ENCODE results near the gene DACH2. TPM values are rescaled to one million over a fixed set of nuclear protein-coding genes. Genes with fewer than 3 reads are reported as not detected.
A peak's percentile ranks its signal among the peaks of the same experiment; 100 is the strongest.

DACH2 gene
- polyA plus RNA-seq (2013, experiment 1 of 2) = 0.76 TPM
- polyA plus RNA-seq (2013, experiment 2 of 2) = 0.66 TPM

DNA sequence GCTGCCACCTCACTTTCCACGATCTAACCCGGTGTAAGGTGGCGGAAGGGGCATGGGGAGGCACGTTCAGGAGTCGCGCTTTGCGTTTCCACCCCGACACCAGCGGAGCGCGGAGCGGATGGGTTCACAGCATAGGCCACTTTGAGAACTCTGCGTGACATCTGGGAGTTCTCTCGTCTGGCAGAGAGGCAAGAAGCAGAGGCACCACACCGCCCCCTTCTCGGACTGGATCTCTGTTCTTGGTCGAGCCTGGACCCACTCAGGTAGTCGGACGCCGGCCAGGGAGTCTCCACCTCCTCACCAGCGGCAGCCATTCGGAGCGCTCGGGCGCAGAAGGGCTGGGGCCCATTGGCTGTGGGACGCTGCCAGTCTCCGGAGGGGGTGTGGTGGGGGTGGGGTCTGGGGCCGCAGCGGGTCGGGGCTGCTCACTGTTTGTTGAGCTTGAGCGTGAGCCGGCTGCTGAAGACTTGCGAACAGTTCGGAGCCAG is at the start of gene DACH2:
DACH2 (plus strand) TSS at position 428 of the 488 bp plus-strand sequence.
- Histone ChIP-seq H4K5ac (ENCODE audit: low read length) (no peak within 1 kb of the TSS), H3K56ac (ENCODE audit: low read length) (peak within 1 kb of the TSS; percentile 73), H2BK5ac (ENCODE audit: low read length) (no peak within 1 kb of the TSS), H4K8ac (ENCODE audit: low read depth, low read length) (no peak within 1 kb of the TSS), H3K27me3 (ENCODE audit: insufficient read depth, low read length, poor library complexity) (no peaks in the 10 kb centered on the region), H3K4me2 (ENCODE audit: low read length) (peak within 1 kb of the TSS; percentile 81), H2BK120ac (ENCODE audit: low read depth, low read length) (no peak within 1 kb of the TSS), H2BK15ac (replicated peaks; ENCODE audit: low read depth) (no peak within 1 kb of the TSS), H3K18ac (ENCODE audit: low read length) (no peak within 1 kb of the TSS), H2AK5ac (ENCODE audit: low read length) (no peak within 1 kb of the TSS), H3K79me2 (ENCODE audit: control insufficient read depth, insufficient read depth, low read length) (no peaks in the 10 kb centered on the region), H3K23ac (ENCODE audit: low read length) (no peak within 1 kb of the TSS), H3K4ac (ENCODE audit: low read depth, low read length) (no peak within 1 kb of the TSS), H3K36me3 (ENCODE audit: control insufficient read depth, insufficient read depth, low read length) (no peaks in the 10 kb centered on the region), H3K4me3 (ENCODE audit: low read length) (peak within 1 kb of the TSS; percentile 52), H3K27ac (ENCODE audit: low read depth, low read length) (no peak within 1 kb of the TSS), H3K9ac (ENCODE audit: low read length) (peak within 1 kb of the TSS; percentile 61), H3K79me1 (ENCODE audit: low read length) (no peaks in the 10 kb centered on the region), H3K4me1 (ENCODE audit: control insufficient read depth, low read depth, low read length) (no peaks in the 10 kb centered on the region)
- no CpG with 5 or more reads among the region's 34 CpGs for WGBS (ENCODE audit: extremely low coverage, insufficient coverage, low lambda C conversion rate)
- DNase-seq = peak; percentile 92

- Histone ChIP-seq H2BK5ac (ENCODE audit: low read length) (no peak overlapping the region), H3K27ac (ENCODE audit: low read depth, low read length) (no peak overlapping the region), H2AK5ac (ENCODE audit: low read length) (no peak overlapping the region), H3K4ac (ENCODE audit: low read depth, low read length) (no peak overlapping the region), H3K56ac (ENCODE audit: low read length) (no peak overlapping the region), H3K4me3 (ENCODE audit: low read length) (no peak overlapping the region), H3K36me3 (ENCODE audit: control insufficient read depth, insufficient read depth, low read length) (no peaks in the 10 kb centered on the region), H3K79me1 (ENCODE audit: low read length) (no peaks in the 10 kb centered on the region), H3K18ac (ENCODE audit: low read length) (no peak overlapping the region), H2BK120ac (ENCODE audit: low read depth, low read length) (no peak overlapping the region), H3K23ac (ENCODE audit: low read length) (no peak overlapping the region), H4K8ac (ENCODE audit: low read depth, low read length) (no peak overlapping the region), H4K5ac (ENCODE audit: low read length) (no peak overlapping the region), H3K4me1 (ENCODE audit: control insufficient read depth, low read depth, low read length) (no peaks in the 10 kb centered on the region), H2BK15ac (replicated peaks; ENCODE audit: low read depth) (no peak overlapping the region), H3K4me2 (ENCODE audit: low read length) (no peak overlapping the region), H3K9ac (ENCODE audit: low read length) (no peak overlapping the region), H3K79me2 (ENCODE audit: control insufficient read depth, insufficient read depth, low read length) (no peaks in the 10 kb centered on the region), H3K27me3 (ENCODE audit: insufficient read depth, low read length, poor library complexity) (no peaks in the 10 kb centered on the region)
- peak; percentile 61 for DNase-seq
- no CpG with 5 or more reads among the region's 2 CpGs for WGBS (ENCODE audit: extremely low coverage, insufficient coverage, low lambda C conversion rate)
Measured at GRCh38 chrX:86102341-86102740, 45.9 kb upstream of the DACH2 start.

GRCh38 chrX:86103061-86103460 is 45.2 kb upstream of the DACH2 start:
- no peaks in the 10 kb centered on the region for H3K27me3 ChIP-seq (ENCODE audit: insufficient read depth, low read length, poor library complexity)
- H2BK5ac ChIP-seq (ENCODE audit: low read length) = no peak overlapping the region
- no peaks in the 10 kb centered on the region for H3K4me1 ChIP-seq (ENCODE audit: control insufficient read depth, low read depth, low read length)
- H3K79me1 ChIP-seq (ENCODE audit: low read length) = no peaks in the 10 kb centered on the region
- H4K5ac ChIP-seq (ENCODE audit: low read length) = no peak overlapping the region
- H3K23ac ChIP-seq (ENCODE audit: low read length) = no peak overlapping the region
- no peak overlapping the region for H3K4me3 ChIP-seq (ENCODE audit: low read length)
- no peaks in the 10 kb centered on the region for H3K36me3 ChIP-seq (ENCODE audit: control insufficient read depth, insufficient read depth, low read length)
- no peak overlapping the region for H2AK5ac ChIP-seq (ENCODE audit: low read length)
- H4K8ac ChIP-seq (ENCODE audit: low read depth, low read length) = no peak overlapping the region
- no peak overlapping the region for H3K27ac ChIP-seq (ENCODE audit: low read depth, low read length)
- H3K56ac ChIP-seq (ENCODE audit: low read length) = no peak overlapping the region
- no peak overlapping the region for H3K4ac ChIP-seq (ENCODE audit: low read depth, low read length)
- no peak overlapping the region for H2BK15ac ChIP-seq (replicated peaks; ENCODE audit: low read depth)
- H3K4me2 ChIP-seq (ENCODE audit: low read length) = no peak overlapping the region
- DNase-seq = no peak
- H2BK120ac ChIP-seq (ENCODE audit: low read depth, low read length) = no peak overlapping the region
- H3K18ac ChIP-seq (ENCODE audit: low read length) = no peak overlapping the region
- H3K9ac ChIP-seq (ENCODE audit: low read length) = no peak overlapping the region
- no CpG with 5 or more reads among the region's 1 CpG for WGBS (ENCODE audit: extremely low coverage, insufficient coverage, low lambda C conversion rate)
- no peaks in the 10 kb centered on the region for H3K79me2 ChIP-seq (ENCODE audit: control insufficient read depth, insufficient read depth, low read length)

GRCh38 chrX:86104526-86104925 is 43.7 kb upstream of the DACH2 start:
- Histone ChIP-seq H3K36me3 (ENCODE audit: control insufficient read depth, insufficient read depth, low read length) (no peaks in the 10 kb centered on the region), H2BK120ac (ENCODE audit: low read depth, low read length) (no peak overlapping the region), H3K9ac (ENCODE audit: low read length) (no peak overlapping the region), H4K8ac (ENCODE audit: low read depth, low read length) (no peak overlapping the region), H3K4me1 (ENCODE audit: control insufficient read depth, low read depth, low read length) (no peaks in the 10 kb centered on the region), H2BK5ac (ENCODE audit: low read length) (no peak overlapping the region), H3K4ac (ENCODE audit: low read depth, low read length) (no peak overlapping the region), H4K5ac (ENCODE audit: low read length) (no peak overlapping the region), H3K23ac (ENCODE audit: low read length) (no peak overlapping the region), H3K56ac (ENCODE audit: low read length) (no peak overlapping the region), H3K18ac (ENCODE audit: low read length) (no peak overlapping the region), H3K27ac (ENCODE audit: low read depth, low read length) (no peak overlapping the region), H3K79me1 (ENCODE audit: low read length) (no peaks in the 10 kb centered on the region), H3K4me2 (ENCODE audit: low read length) (no peak overlapping the region), H3K27me3 (ENCODE audit: insufficient read depth, low read length, poor library complexity) (no peaks in the 10 kb centered on the region), H2AK5ac (ENCODE audit: low read length) (no peak overlapping the region), H3K79me2 (ENCODE audit: control insufficient read depth, insufficient read depth, low read length) (no peaks in the 10 kb centered on the region), H2BK15ac (replicated peaks; ENCODE audit: low read depth) (no peak overlapping the region), H3K4me3 (ENCODE audit: low read length) (no peak overlapping the region)
- no CpG with 5 or more reads among the region's 1 CpG for WGBS (ENCODE audit: extremely low coverage, insufficient coverage, low lambda C conversion rate)
- no peak for DNase-seq

GRCh38 chrX:86121916-86122315 is 26.3 kb upstream of the DACH2 start:
- H4K8ac ChIP-seq (ENCODE audit: low read depth, low read length) = no peak overlapping the region
- H3K9ac ChIP-seq (ENCODE audit: low read length) = no peak overlapping the region
- no peak overlapping the region for H3K4me3 ChIP-seq (ENCODE audit: low read length)
- DNase-seq = peak; percentile 42
- no peaks in the 10 kb centered on the region for H3K79me1 ChIP-seq (ENCODE audit: low read length)
- H3K36me3 ChIP-seq (ENCODE audit: control insufficient read depth, insufficient read depth, low read length) = no peaks in the 10 kb centered on the region
- H4K5ac ChIP-seq (ENCODE audit: low read length) = no peak overlapping the region
- H3K56ac ChIP-seq (ENCODE audit: low read length) = no peak overlapping the region
- H2BK120ac ChIP-seq (ENCODE audit: low read depth, low read length) = no peak overlapping the region
- no peak overlapping the region for H2BK5ac ChIP-seq (ENCODE audit: low read length)
- no peaks in the 10 kb centered on the region for H3K4me1 ChIP-seq (ENCODE audit: control insufficient read depth, low read depth, low read length)
- H3K18ac ChIP-seq (ENCODE audit: low read length) = no peak overlapping the region
- no CpG with 5 or more reads among the region's 1 CpG for WGBS (ENCODE audit: extremely low coverage, insufficient coverage, low lambda C conversion rate)
- H3K27ac ChIP-seq (ENCODE audit: low read depth, low read length) = no peak overlapping the region
- H3K4me2 ChIP-seq (ENCODE audit: low read length) = no peak overlapping the region
- H3K79me2 ChIP-seq (ENCODE audit: control insufficient read depth, insufficient read depth, low read length) = no peaks in the 10 kb centered on the region
- H3K4ac ChIP-seq (ENCODE audit: low read depth, low read length) = no peak overlapping the region
- H3K23ac ChIP-seq (ENCODE audit: low read length) = no peak overlapping the region
- no peaks in the 10 kb centered on the region for H3K27me3 ChIP-seq (ENCODE audit: insufficient read depth, low read length, poor library complexity)
- H2AK5ac ChIP-seq (ENCODE audit: low read length) = no peak overlapping the region
- no peak overlapping the region for H2BK15ac ChIP-seq (replicated peaks; ENCODE audit: low read depth)

DNA sequence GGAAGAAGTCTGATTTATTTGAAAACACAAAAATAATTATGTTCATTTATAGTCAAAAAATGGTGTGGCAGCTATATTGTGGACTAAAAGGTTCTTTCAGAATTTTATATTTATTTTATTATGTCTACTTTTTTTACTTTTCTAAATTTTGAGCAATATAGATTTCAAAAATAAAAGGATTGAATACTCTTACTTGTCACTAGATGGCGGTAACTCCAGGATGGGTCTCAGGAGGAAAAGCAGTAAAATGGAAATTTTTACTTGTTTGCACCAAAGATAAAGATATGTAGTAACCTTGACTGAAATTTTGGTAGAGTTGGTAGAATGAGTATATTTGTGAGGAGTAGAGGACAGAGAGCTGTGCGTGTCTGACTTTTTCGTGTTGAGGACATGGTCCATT is 14.5 kb upstream of the DACH2 start:
- Histone ChIP-seq H3K27me3 (ENCODE audit: insufficient read depth, low read length, poor library complexity) (no peaks in the 10 kb centered on the region), H3K4ac (ENCODE audit: low read depth, low read length) (no peak overlapping the region), H4K5ac (ENCODE audit: low read length) (no peak overlapping the region), H3K27ac (ENCODE audit: low read depth, low read length) (no peak overlapping the region), H4K8ac (ENCODE audit: low read depth, low read length) (no peak overlapping the region), H3K9ac (ENCODE audit: low read length) (no peak overlapping the region), H2BK15ac (replicated peaks; ENCODE audit: low read depth) (no peak overlapping the region), H3K18ac (ENCODE audit: low read length) (no peak overlapping the region), H3K79me1 (ENCODE audit: low read length) (no peaks in the 10 kb centered on the region), H3K4me2 (ENCODE audit: low read length) (no peak overlapping the region), H2BK120ac (ENCODE audit: low read depth, low read length) (no peak overlapping the region), H2BK5ac (ENCODE audit: low read length) (no peak overlapping the region), H3K23ac (ENCODE audit: low read length) (no peak overlapping the region), H3K4me3 (ENCODE audit: low read length) (no peak overlapping the region), H3K36me3 (ENCODE audit: control insufficient read depth, insufficient read depth, low read length) (no peaks in the 10 kb centered on the region), H3K4me1 (ENCODE audit: control insufficient read depth, low read depth, low read length) (no peaks in the 10 kb centered on the region), H3K79me2 (ENCODE audit: control insufficient read depth, insufficient read depth, low read length) (no peaks in the 10 kb centered on the region), H2AK5ac (ENCODE audit: low read length) (no peak overlapping the region), H3K56ac (ENCODE audit: low read length) (no peak overlapping the region)
- no CpG with 5 or more reads among the region's 3 CpGs for WGBS (ENCODE audit: extremely low coverage, insufficient coverage, low lambda C conversion rate)
- DNase-seq = peak; percentile 7

All from mesendoderm (in vitro differentiated cells).